ENCODE results near the gene LDLRAD4.

DNA sequence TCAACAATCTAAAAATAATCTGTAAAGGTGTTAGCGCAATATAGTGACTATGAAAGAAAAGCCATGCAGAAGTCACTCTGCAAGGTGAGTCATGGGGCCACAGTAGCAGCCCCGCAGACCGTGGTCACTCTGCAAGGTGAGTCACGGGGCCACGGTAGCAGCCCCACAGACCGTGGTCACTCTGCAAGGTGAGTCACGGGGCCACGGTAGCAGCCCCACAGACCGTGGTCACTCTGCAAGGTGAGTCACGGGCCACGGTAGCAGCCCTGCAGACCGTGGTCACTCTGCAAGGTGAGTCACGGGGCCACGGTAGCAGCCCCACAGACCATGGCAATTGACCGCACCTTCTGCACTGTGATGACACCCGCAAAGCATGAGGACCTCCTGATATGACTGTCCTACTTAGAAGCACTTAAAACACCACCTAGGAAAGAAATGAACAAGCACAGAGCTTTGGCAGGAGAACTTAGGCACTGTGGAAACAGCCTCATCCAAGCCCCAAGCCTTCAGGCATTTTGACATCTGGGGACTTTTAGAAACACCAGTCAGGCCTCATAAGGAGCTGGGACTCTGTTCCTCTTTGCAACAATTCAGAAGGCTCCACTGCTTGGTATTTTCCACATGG is 70.1 kb downstream of the LDLRAD4 start:
- TF ChIP-seq CTCF (conservative IDR thresholded peaks at IDR 0.05): no peak
- TF ChIP-seq ZFX (IDR thresholded peaks at IDR 0.05): no peak
